T1000 (cell line): ENCODE measurements around the gene FAT3.

Experiments used
- DNase-seq: peaks from one replicate; lab custom pipeline; 2025; ENCODE audit warnings: mixed read lengths; lab: John Stamatoyannopoulos, UW

Gene FAT3

GRCh38 chr11:92227959-92228935 is 3.6 kb downstream of the FAT3 start:
- DNase-seq: no peak

- no peak for DNase-seq
Measured at GRCh38 chr11:92236856-92237255, 12.2 kb downstream of the FAT3 start.

- no peak for DNase-seq
Measured at GRCh38 chr11:92240916-92241315, 16.3 kb downstream of the FAT3 start.

GRCh38 chr11:92245700-92246271 is 21.2 kb downstream of the FAT3 start:
- DNase-seq: no peak

- no peak for DNase-seq
Measured at GRCh38 chr11:92246630-92247029, 22.0 kb downstream of the FAT3 start.

- no peak for DNase-seq
Measured at GRCh38 chr11:92249156-92249753, 24.6 kb downstream of the FAT3 start.

GRCh38 chr11:92251980-92252379 is 27.4 kb downstream of the FAT3 start:
- no peak for DNase-seq

GRCh38 chr11:92253421-92253820 is 28.8 kb downstream of the FAT3 start:
- no peak for DNase-seq

GRCh38 chr11:92253945-92254344 is 29.3 kb downstream of the FAT3 start:
- no peak for DNase-seq

GRCh38 chr11:92257536-92257935 is 32.9 kb downstream of the FAT3 start:
- DNase-seq: no peak

GRCh38 chr11:92259861-92260260 is 35.2 kb downstream of the FAT3 start:
- DNase-seq: no peak

- no peak for DNase-seq
Measured at GRCh38 chr11:92264350-92264749, 39.7 kb downstream of the FAT3 start.

- no peak for DNase-seq
Measured at GRCh38 chr11:92266806-92267205, 42.2 kb downstream of the FAT3 start.

- no peak for DNase-seq
Measured at GRCh38 chr11:92267278-92267677, 42.7 kb downstream of the FAT3 start.

- DNase-seq: no peak
Measured at GRCh38 chr11:92267968-92268367, 43.4 kb downstream of the FAT3 start.

- no peak for DNase-seq
Measured at GRCh38 chr11:92268546-92268945, 43.9 kb downstream of the FAT3 start.

GRCh38 chr11:92269021-92269420 is 44.4 kb downstream of the FAT3 start:
- no peak for DNase-seq

GRCh38 chr11:92269841-92270240 is 45.2 kb downstream of the FAT3 start:
- DNase-seq: no peak

- no peak for DNase-seq
Measured at GRCh38 chr11:92272651-92273050, 48.0 kb downstream of the FAT3 start.
